H1 (cell line): ENCODE data around the gene ADAMTS15. TPM values are rescaled to one million over a fixed set of nuclear protein-coding genes. Genes with fewer than 3 reads are reported as not detected.

Experiments
- CTCF ChIA-PET: fragments of 300-600 bp; sonication (Branson Sonifier 250); formaldehyde crosslinking; loops from one replicate; lab custom pipeline; 2021; ENCODE audit not compliant: partially characterized antibody; lab: Charles Lee
- POLR2A ChIA-PET: fragments of 300-600 bp; sonication (Branson Sonifier 250); formaldehyde crosslinking; loops from one replicate; lab custom pipeline; 2021; ENCODE audit warnings: inconsistent platforms; ENCODE audit not compliant: partially characterized antibody; lab: Charles Lee
- DNase-seq, 2 experiments: peaks; one replicate each; pipeline versions ENCODE4 v3.0.0 to v3.0.0-alpha.2; 2010 to 2022; ENCODE audit warnings: low spot score in 2 of 2, low read depth in 1 of 2, mixed read lengths in 1 of 2
- FAIRE-seq: peaks from 2 replicates; lab custom pipeline; 2011; peaks lifted over from hg19 to GRCh38; lab: Jason Lieb, UNC
- H2AFZ ChIP-seq: 2 replicates; pipeline ENCODE4 v1.8.1; 2012; ENCODE audit warnings: low read length, inconsistent platforms
- H2AK5ac ChIP-seq: 2 replicates; pipeline ENCODE4 v1.6.1; 2013; ENCODE audit warnings: low read depth, low read length
- H2BK120ac ChIP-seq: replicated peaks from 2 replicates; pipeline ENCODE3; 2013; ENCODE audit warnings: low read depth, low read length, inconsistent platforms
- H2BK12ac ChIP-seq: 2 replicates; pipeline ENCODE4 v1.6.1; 2013; ENCODE audit warnings: low read depth, low read length
- H2BK15ac ChIP-seq: 2 replicates; pipeline ENCODE4 v1.6.1; 2013; ENCODE audit warnings: low read length
- H2BK20ac ChIP-seq: 2 replicates; pipeline ENCODE4 v1.6.1; 2013; ENCODE audit warnings: low read length
- H2BK5ac ChIP-seq: 2 replicates; pipeline ENCODE4 v1.6.1; 2013; ENCODE audit warnings: low read depth, low read length
- H3K14ac ChIP-seq: 2 replicates; pipeline ENCODE4 v1.6.1; 2013; ENCODE audit warnings: inconsistent platforms; ENCODE audit not compliant: insufficient read length
- H3K18ac ChIP-seq: 2 replicates; pipeline ENCODE4 v1.6.1; 2013; ENCODE audit warnings: low read length; ENCODE audit errors: extremely low read depth
- H3K23ac ChIP-seq: 2 replicates; pipeline ENCODE4 v1.6.1; 2013; ENCODE audit warnings: inconsistent platforms; ENCODE audit not compliant: insufficient read length
- H3K23me2 ChIP-seq: 2 replicates; pipeline ENCODE4 v1.6.1; 2013; ENCODE audit warnings: low read depth, low read length
- H3K27ac ChIP-seq: 2 replicates; pipeline ENCODE4 v1.6.1; 2011; ENCODE audit warnings: low read depth, low read length, inconsistent platforms
- H3K27me3 ChIP-seq, 4 experiments: replicated peaks in 1 of 4; 1 replicate in 1 of 4; 2 replicates in 3 of 4; pipeline versions ENCODE4 v1.6.1 to v1.8.1; 2011 to 2013; ENCODE audit warnings: low read length in 3 of 4, mild to moderate bottlenecking in 3 of 4, inconsistent platforms in 2 of 4, mixed read lengths in 2 of 4, moderate library complexity in 1 of 4; ENCODE audit not compliant: control insufficient read depth in 3 of 4, insufficient read depth in 3 of 4; ENCODE audit errors: extremely low read depth in 1 of 4
- H3K36me3 ChIP-seq, 4 experiments: 2 replicates each; pipeline versions ENCODE4 v1.6.1 to v1.8.1; 2011 to 2013; ENCODE audit warnings: mild to moderate bottlenecking in 4 of 4, low read length in 3 of 4, moderate library complexity in 2 of 4, control low read depth in 1 of 4, inconsistent platforms in 1 of 4; ENCODE audit not compliant: insufficient read depth in 4 of 4, control insufficient read depth in 2 of 4
- H3K4ac ChIP-seq: replicated peaks from 2 replicates; pipeline ENCODE3; 2013; ENCODE audit warnings: low read length, low read depth, mixed read lengths, inconsistent platforms; ENCODE audit not compliant: insufficient read length
- H3K4me1 ChIP-seq, 4 experiments: replicated peaks in 1 of 4; 1 replicate in 1 of 4; 2 replicates in 3 of 4; pipeline versions ENCODE4 v1.6.1 to v1.8.1; 2011 to 2013; ENCODE audit warnings: low read length in 3 of 4, inconsistent platforms in 2 of 4, mixed read lengths in 1 of 4; ENCODE audit not compliant: insufficient read depth in 4 of 4, control insufficient read depth in 3 of 4
- H3K4me2 ChIP-seq, 2 experiments: 2 replicates each; pipeline versions ENCODE4 v1.6.1 to v1.8.1; 2011 to 2013; ENCODE audit warnings: low read depth in 2 of 2, low read length in 2 of 2, control low read depth in 1 of 2, inconsistent platforms in 1 of 2, mild to moderate bottlenecking in 1 of 2; ENCODE audit not compliant: insufficient read depth in 1 of 2
- H3K4me3 ChIP-seq, 4 experiments: fragments of 200-600, 300-600 bp in 1 of 4; sonication (generic), shearing (Covaris generic), sonication (Bioruptor Twin) in 1 of 4; 2 replicates each; pipeline versions ENCODE4 v1.5.1 to v1.8.1; 2011 to 2016; ENCODE audit warnings: low read length in 4 of 4, low read depth in 3 of 4, control low read depth in 2 of 4, inconsistent platforms in 2 of 4, mild to moderate bottlenecking in 2 of 4, mixed read lengths in 1 of 4, moderate library complexity in 1 of 4; ENCODE audit not compliant: insufficient read depth in 2 of 4; ENCODE audit errors: extremely low read depth in 1 of 4
- H3K56ac ChIP-seq: replicated peaks from 2 replicates; pipeline ENCODE3; 2013; ENCODE audit warnings: low read depth, mild to moderate bottlenecking, mixed read lengths, low read length, inconsistent platforms; ENCODE audit not compliant: insufficient read length
- H3K79me1 ChIP-seq: 2 replicates; pipeline ENCODE4 v1.6.1; 2013; ENCODE audit warnings: low read depth, low read length, control low read depth
- H3K79me2 ChIP-seq, 2 experiments: 2 replicates each; pipeline versions ENCODE4 v1.6.1 to v1.8.1; 2012 to 2013; ENCODE audit warnings: low read length in 2 of 2, mild to moderate bottlenecking in 2 of 2, inconsistent platforms in 1 of 2; ENCODE audit not compliant: insufficient read depth in 2 of 2, control insufficient read depth in 1 of 2
- H3K9ac ChIP-seq, 4 experiments: replicated peaks in 1 of 4; 1 replicate in 1 of 4; 2 replicates in 3 of 4; pipeline versions ENCODE4 v1.6.1 to v1.8.1; 2011 to 2013; ENCODE audit warnings: low read depth in 3 of 4, low read length in 3 of 4, control low read depth in 2 of 4, mild to moderate bottlenecking in 2 of 4, moderate library complexity in 2 of 4, inconsistent platforms in 1 of 4; ENCODE audit errors: extremely low read depth in 1 of 4
- H3K9me3 ChIP-seq, 2 experiments: 2 replicates each; pipeline versions ENCODE4 v1.6.1 to v1.8.1; 2012 to 2013; ENCODE audit warnings: mild to moderate bottlenecking in 2 of 2, moderate library complexity in 2 of 2, control low read depth in 1 of 2, inconsistent platforms in 1 of 2, low read depth in 1 of 2, low read length in 1 of 2, mixed read lengths in 1 of 2; ENCODE audit not compliant: insufficient read depth in 2 of 2
- H4K20me1 ChIP-seq, 2 experiments: replicated peaks in 1 of 2; 2 replicates each; pipeline versions ENCODE3 to v1.8.1; 2011 to 2013; ENCODE audit warnings: inconsistent platforms in 2 of 2, low read length in 2 of 2, mild to moderate bottlenecking in 1 of 2; ENCODE audit not compliant: insufficient read depth in 2 of 2, control insufficient read depth in 1 of 2
- H4K5ac ChIP-seq: 2 replicates; pipeline ENCODE4 v1.6.1; 2013; ENCODE audit warnings: low read length, low read depth, mixed read lengths, inconsistent platforms; ENCODE audit not compliant: insufficient read length
- H4K8ac ChIP-seq: 2 replicates; pipeline ENCODE4 v1.8.0; 2013; ENCODE audit warnings: mild to moderate bottlenecking, moderate library complexity, low read length, inconsistent platforms; ENCODE audit not compliant: insufficient read depth; ENCODE audit errors: extremely low read depth
- H4K91ac ChIP-seq: replicated peaks from 2 replicates; pipeline ENCODE3; 2013; ENCODE audit warnings: low read length, mixed read lengths, inconsistent platforms; ENCODE audit not compliant: insufficient read length
- BCL11A ChIP-seq, 2 experiments: IDR thresholded peaks; one replicate each; pipeline ENCODE4 v1.6.1; 2011; ENCODE audit warnings: low read depth in 2 of 2, low read length in 2 of 2, mild to moderate bottlenecking in 2 of 2
- CHD1 ChIP-seq: IDR thresholded peaks from 2 replicates; pipeline ENCODE4 v1.6.1; 2012; ENCODE audit warnings: low read depth, low read length, improper control_type of control experiment
- CHD2 ChIP-seq: IDR thresholded peaks from 2 replicates; pipeline ENCODE4 v1.6.1; 2012; ENCODE audit warnings: low read length, improper control_type of control experiment
- CTCF ChIP-seq, 3 experiments: IDR thresholded peaks; 1 replicate in 2 of 3; 2 replicates in 1 of 3; pipeline versions ENCODE4 v1.5.1 to v1.6.1; 2011; ENCODE audit warnings: low read length in 3 of 3, mild to moderate bottlenecking in 3 of 3, inconsistent platforms in 2 of 3, low read depth in 1 of 3, moderate library complexity in 1 of 3; ENCODE audit not compliant: insufficient read depth in 1 of 3; ENCODE audit errors: control extremely low read depth in 1 of 3
- EGR1 ChIP-seq: IDR thresholded peaks from 2 replicates; pipeline ENCODE4 v1.6.1; 2011; ENCODE audit warnings: low read depth, low read length, borderline replicate concordance
- KDM1A ChIP-seq: fragments of 200-600, 300-600 bp; sonication (generic); IDR thresholded peaks from 2 replicates; pipeline ENCODE4 v1.7.1; 2016; ENCODE audit warnings: mild to moderate bottlenecking, low read length, borderline replicate concordance
- KDM4A ChIP-seq: IDR thresholded peaks from one replicate; pipeline ENCODE4 v1.7.1; 2012; ENCODE audit warnings: low read depth, mild to moderate bottlenecking, moderate library complexity, low read length, inconsistent platforms; ENCODE audit not compliant: severe bottlenecking
- RXRA ChIP-seq: IDR thresholded peaks from 2 replicates; pipeline ENCODE4 v1.6.1; 2011; ENCODE audit warnings: low read depth, mild to moderate bottlenecking, low read length, moderate library complexity; ENCODE audit not compliant: insufficient read depth
- TBP ChIP-seq: IDR thresholded peaks from 2 replicates; pipeline ENCODE4 v1.6.1; 2011; ENCODE audit warnings: low read depth, low read length, improper control_type of control experiment
- TEAD4 ChIP-seq: IDR thresholded peaks from 2 replicates; pipeline ENCODE4 v1.6.1; 2012; ENCODE audit warnings: low read depth, low read length, inconsistent platforms, mixed read lengths
- USF2 ChIP-seq: IDR thresholded peaks from 2 replicates; pipeline ENCODE4 v1.6.1; 2011; ENCODE audit warnings: low read length, improper control_type of control experiment
- WGBS, 2 experiments: shearing (Covaris generic) in 1 of 2; methylation state at CpG; one replicate each; pipeline versions ENCODE4 v1.1.6 to v1.1.7; 2013 to 2015; ENCODE audit warnings: low lambda C conversion rate in 2 of 2, mixed read lengths in 2 of 2, inconsistent platforms in 1 of 2, low coverage in 1 of 2, missing lambda C conversion rate in 1 of 2; ENCODE audit not compliant: insufficient replicate concordance in 2 of 2, insufficient coverage in 1 of 2, insufficient read length in 1 of 2; ENCODE audit errors: extremely low coverage in 1 of 2, missing lambda C conversion rate in 1 of 2; 5-methylcytosine and 5-hydroxymethylcytosine counted together
- polyA plus RNA-seq, 7 experiments: library from polyadenylated mRNA; depleted of rRNA in 3 of 7; stranded (reverse) in 5 of 7; unstranded in 2 of 7; fragments of >200 nt in 5 of 7; fragments of 200-250 nt in 2 of 7; gene quantifications; 1 replicate in 5 of 7; 2 replicates in 1 of 7; 4 replicates in 1 of 7; pipeline versions ENCODE4 v1.2.1 to v1.2.3, GENCODE V29; 2011 to 2013; ENCODE audit warnings: missing spikeins in 2 of 7, mixed read lengths in 2 of 7
- total RNA-seq: library from RNA; stranded (reverse); fragmentation: NEBNext Ultra II Directional; extraction: Animal tissue kit (Norgen Biotek cat#: 25700); gene quantifications from 2 replicates; pipeline ENCODE4 v1.2.1, GENCODE V29; 2021

Gene ADAMTS15
- total and polyA plus RNA-seq, 2 of the 8 experiments (the other 6 are each of a cell fraction or from before 2014, with no cell fraction given) = 1.7 to 4.7 TPM

DNA sequence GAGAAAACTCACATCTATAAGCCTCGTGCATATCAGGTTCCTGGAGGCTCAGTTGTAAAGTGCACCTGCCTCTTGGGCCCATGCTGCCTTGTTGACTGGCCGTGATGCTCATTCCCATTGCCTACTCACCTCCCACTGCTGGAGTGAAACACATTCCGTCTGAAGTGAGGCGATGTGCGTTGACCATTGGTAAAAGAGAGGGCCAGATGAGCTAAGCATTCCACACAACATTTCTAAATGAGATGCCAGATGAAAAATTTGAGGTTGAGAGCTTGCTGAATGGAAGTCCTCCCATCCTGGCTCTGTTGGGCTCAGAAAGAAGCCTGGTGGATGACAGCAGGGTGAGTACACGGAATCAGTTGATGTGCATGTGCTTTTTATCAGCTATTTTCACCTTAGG is 8.6 kb upstream of the ADAMTS15 start:
- Histone ChIP-seq H3K9ac (no peak overlapping the region), H2BK20ac (no peak overlapping the region), H3K4me3 (no peak overlapping the region), H3K18ac (no peak overlapping the region), H3K27me3 (no peaks in the 10 kb centered on the region), H3K4me1 (no peaks in the 10 kb centered on the region), H4K91ac (no peak overlapping the region), H3K36me3 (no peaks in the 10 kb centered on the region), H3K23me2 (no peaks in the 10 kb centered on the region), H2AK5ac (peak overlapping the region; percentile 71; the same call in 1 of the 2 replicates), H2BK15ac (no peak overlapping the region), H3K23ac (no peak overlapping the region), H4K20me1 (no peaks in the 10 kb centered on the region), H3K4ac (no peak overlapping the region), H2BK5ac (no peak overlapping the region), H3K4me2 (no peak overlapping the region), H4K8ac (no peak overlapping the region), H3K9me3 (no peaks in the 10 kb centered on the region), H3K79me2 (no peaks in the 10 kb centered on the region), H3K79me1 (no peaks in the 10 kb centered on the region), H4K5ac (no peak overlapping the region), H2AFZ (no peak overlapping the region), H2BK120ac (no peak overlapping the region), H3K27ac (no peak overlapping the region), H3K14ac (no peak overlapping the region), H3K56ac (no peak overlapping the region), H2BK12ac (no peak overlapping the region)
- FAIRE-seq (no peak), DNase-seq (no peak)
- 76% methylated on average over 6 of the region's 6 CpGs; no CpG with 5 or more reads in 1 of the 2 experiments for WGBS, 2 experiments
- CTCF ChIA-PET = interaction anchor here (0.8 to 21.7 kb wide), 5 partner anchors 10 to 425 kb away, joined by 3 to 521 read pairs (median 3); no protein-coding TSS in a partner anchor
- POLR2A ChIA-PET = no interaction called here
- TF ChIP-seq KDM4A = no peak
- TF ChIP-seq RXRA = no peak
- no peak for TF ChIP-seq KDM1A
- no peak for TF ChIP-seq TEAD4
- no peak for TF ChIP-seq CHD2
- TF ChIP-seq TBP = no peak
- no peak for TF ChIP-seq BCL11A (IDR thresholded peaks at IDR 0.05; ENCODE audit: low read depth in 2 of 2, low read length in 2 of 2)
- no peak for TF ChIP-seq USF2
- no peak for TF ChIP-seq CHD1
- TF ChIP-seq EGR1 = no peak
- TF ChIP-seq CTCF (IDR thresholded peaks at IDR 0.05; ENCODE audit: control extremely low read depth in 1 of 3, insufficient read depth in 1 of 3, low read depth in 1 of 3, low read length in 3 of 3) = no peak
